ENCODE data around the gene FANCD2. TPM values are rescaled to one million over a fixed set of nuclear protein-coding genes. Genes with fewer than 3 reads are reported as not detected.

The FANCD2 gene
- total RNA-seq, 1 experiment from 2014 or later: 74.9 TPM

GRCh38 chr3:10015461-10015904 lies 10.8 kb upstream of the FANCD2 start:
- H3K79me1 ChIP-seq (ENCODE audit: insufficient read depth, low read depth, low read length, poor library complexity, severe bottlenecking): no peaks in the 10 kb centered on the region
- H4K5ac ChIP-seq (ENCODE audit: insufficient read length, low read depth, low read length): no peak overlapping the region
- H3K4me2 ChIP-seq (ENCODE audit: insufficient read depth, insufficient read length, low read length): no peak overlapping the region
- DNase-seq: no peak
- no peaks in the 10 kb centered on the region for H3K4me1 ChIP-seq (ENCODE audit: insufficient read depth, low read length)
- Mint-ChIP-seq H3K9me3 (no peaks in the 10 kb centered on the region), H3K27me3 (ENCODE audit: low read depth) (peaks cover 14% of the 10 kb centered on the region), H3K27ac (no peak overlapping the region), H3K4me1 (peaks cover under 1 to 5% of the 10 kb centered on the region in 2 experiments), H3K4me3 (no peak overlapping the region), H3K36me3 (ENCODE audit: insufficient read depth in 1 of 3, low read depth in 3 of 3) (peaks cover 0 to 10% (median 1%) of the 10 kb centered on the region in 3 experiments; a peak in 3 of 7 replicates)
- no peak overlapping the region for H2AFZ ChIP-seq (ENCODE audit: low read length)
- H3K56ac ChIP-seq (ENCODE audit: insufficient read length, low read depth, low read length): no peak overlapping the region
- H2AK5ac ChIP-seq (ENCODE audit: insufficient read length, low read length): no peak overlapping the region
- no CpG with 5 or more reads among the region's 10 CpGs for WGBS (ENCODE audit: extremely low coverage, insufficient read length, low lambda C conversion rate)
- H2BK5ac ChIP-seq (ENCODE audit: insufficient read length, low read length): no peak overlapping the region
- no peak overlapping the region for H2BK15ac ChIP-seq (ENCODE audit: low read depth, low read length)
- no peaks in the 10 kb centered on the region for H3K9me3 ChIP-seq (ENCODE audit: control insufficient read depth, low read depth, low read length)
- H3K4ac ChIP-seq (ENCODE audit: low read depth, low read length): no peak overlapping the region
- no peak overlapping the region for H3K27ac ChIP-seq (ENCODE audit: insufficient read length, low read depth, low read length)
- H3K18ac ChIP-seq (ENCODE audit: insufficient read length, low read depth, low read length): no peak overlapping the region
- H2BK20ac ChIP-seq (ENCODE audit: low read depth, low read length, poor library complexity, severe bottlenecking): no peak overlapping the region
- no peak overlapping the region for H2BK120ac ChIP-seq (ENCODE audit: low read depth, low read length, poor library complexity, severe bottlenecking)
- no peak overlapping the region for H2BK12ac ChIP-seq (ENCODE audit: insufficient read length, low read depth, low read length)
- H3K27me3 ChIP-seq (ENCODE audit: insufficient read depth, low read length): no peaks in the 10 kb centered on the region
- H3K23me2 ChIP-seq (ENCODE audit: insufficient read length, low read depth, low read length, poor library complexity, severe bottlenecking): peaks cover 4% of the 10 kb centered on the region
- H4K8ac ChIP-seq (replicated peaks; ENCODE audit: insufficient read length, low read depth, low read length): no peak overlapping the region
- H4K91ac ChIP-seq (ENCODE audit: insufficient read length, low read depth, low read length): no peak overlapping the region
- H3T11ph ChIP-seq (ENCODE audit: low read length): no peak overlapping the region
- H3K79me2 ChIP-seq (ENCODE audit: insufficient read depth, low read length): no peaks in the 10 kb centered on the region
- no peak overlapping the region for H3K9ac ChIP-seq (ENCODE audit: extremely low read depth, insufficient read length, low read length)
- H3K23ac ChIP-seq (ENCODE audit: insufficient read length, low read depth, low read length): no peak overlapping the region
- H3K14ac ChIP-seq (ENCODE audit: insufficient read depth, low read length): no peak overlapping the region
- TF ChIP-seq CTCF (conservative IDR thresholded peaks at IDR 0.05): no peak
- no peaks in the 10 kb centered on the region for H4K20me1 ChIP-seq (ENCODE audit: control insufficient read depth, insufficient read depth, insufficient read length)

All from H9 (cell line).